ENCODE data around the gene ELMO1. TPM values are rescaled to one million over a fixed set of nuclear protein-coding genes. Genes with fewer than 3 reads are reported as not detected.
"Not testable (repeated sequence)": the region's sequence is repeated elsewhere in the genome, so short reads cannot be mapped to it uniquely, and the experiment has no call there.

The ELMO1 gene
- total RNA-seq, 1 experiment from 2014 or later: 0.95 TPM

GRCh38 chr7:37006764-37007163, 441.9 kb downstream of the ELMO1 start:
- in situ Hi-C loops (cut with HindIII; ENCODE audit: low sequenced_read_pairs): no loop called here
- DNase-seq (ENCODE audit: low spot score): no peak

- in situ Hi-C loops (cut with HindIII; ENCODE audit: low sequenced_read_pairs): no loop called here
- no peak for DNase-seq (ENCODE audit: low spot score)
Observed at GRCh38 chr7:37000511-37000910, 448.2 kb downstream of the ELMO1 start.

- peak; percentile 96 for DNase-seq (ENCODE audit: low spot score)
- in situ Hi-C loops (cut with HindIII; ENCODE audit: low sequenced_read_pairs): no loop called here
Observed at GRCh38 chr7:36999626-37000485, 448.8 kb downstream of the ELMO1 start.

- DNase-seq (ENCODE audit: low spot score): no peak
- in situ Hi-C loops (cut with HindIII; ENCODE audit: low sequenced_read_pairs): no loop called here
Observed at GRCh38 chr7:36995776-36996175, 452.9 kb downstream of the ELMO1 start.

- DNase-seq (ENCODE audit: low spot score): no peak
- in situ Hi-C loops (cut with HindIII; ENCODE audit: low sequenced_read_pairs): no loop called here
Observed at GRCh38 chr7:36994456-36995112, 454.1 kb downstream of the ELMO1 start.

GRCh38 chr7:36986948-36987724, 461.5 kb downstream of the ELMO1 start:
- in situ Hi-C loops (cut with HindIII; ENCODE audit: low sequenced_read_pairs): no loop called here

GRCh38 chr7:36986511-36986933, 462.1 kb downstream of the ELMO1 start:
- in situ Hi-C loops (cut with HindIII; ENCODE audit: low sequenced_read_pairs): no loop called here
- DNase-seq (ENCODE audit: low spot score): no peak

More at GRCh38 chr7:36986948-36987724, 461.5 kb downstream of the ELMO1 start:
- peak; percentile 76 for DNase-seq (ENCODE audit: low spot score)

- DNase-seq (ENCODE audit: low spot score): peak; percentile 98
- in situ Hi-C loops (cut with HindIII; ENCODE audit: low sequenced_read_pairs): no loop called here
Observed at GRCh38 chr7:36985866-36986400, 462.7 kb downstream of the ELMO1 start.

GRCh38 chr7:36985316-36985715, 463.3 kb downstream of the ELMO1 start:
- no peak for DNase-seq (ENCODE audit: low spot score)
- in situ Hi-C loops (cut with HindIII; ENCODE audit: low sequenced_read_pairs): no loop called here

GRCh38 chr7:36984710-36985312, 463.9 kb downstream of the ELMO1 start:
- in situ Hi-C loops (cut with HindIII; ENCODE audit: low sequenced_read_pairs): no loop called here
- peak; percentile 52 for DNase-seq (ENCODE audit: low spot score)

GRCh38 chr7:36984041-36984521, 464.6 kb downstream of the ELMO1 start:
- in situ Hi-C loops (cut with HindIII; ENCODE audit: low sequenced_read_pairs): no loop called here
- DNase-seq (ENCODE audit: low spot score): peak; percentile 78

GRCh38 chr7:36982766-36983165, 465.9 kb downstream of the ELMO1 start:
- in situ Hi-C loops (cut with HindIII; ENCODE audit: low sequenced_read_pairs): no loop called here
- peak; percentile 78 for DNase-seq (ENCODE audit: low spot score)

GRCh38 chr7:36979810-36980248, 468.8 kb downstream of the ELMO1 start:
- in situ Hi-C loops (cut with HindIII; ENCODE audit: low sequenced_read_pairs): no loop called here

GRCh38 chr7:36978461-36978860, 470.2 kb downstream of the ELMO1 start:
- no peak for DNase-seq (ENCODE audit: low spot score)
- in situ Hi-C loops (cut with HindIII; ENCODE audit: low sequenced_read_pairs): no loop called here

More at GRCh38 chr7:36979810-36980248, 468.8 kb downstream of the ELMO1 start:
- no peak for DNase-seq (ENCODE audit: low spot score)

- in situ Hi-C loops (cut with HindIII; ENCODE audit: low sequenced_read_pairs): no loop called here
- DNase-seq (ENCODE audit: low spot score): no peak
Observed at GRCh38 chr7:36977878-36978277, 470.8 kb downstream of the ELMO1 start.

GRCh38 chr7:36973534-36973933, 475.1 kb downstream of the ELMO1 start:
- in situ Hi-C loops (cut with HindIII; ENCODE audit: low sequenced_read_pairs); DNase-seq (ENCODE audit: low spot score): not testable (repeated sequence)

GRCh38 chr7:36972140-36972518, 476.5 kb downstream of the ELMO1 start:
- in situ Hi-C loops (cut with HindIII; ENCODE audit: low sequenced_read_pairs): no loop called here
- DNase-seq (ENCODE audit: low spot score): no peak

GRCh38 chr7:36971515-36972139, 477.0 kb downstream of the ELMO1 start:
- in situ Hi-C loops (cut with HindIII; ENCODE audit: low sequenced_read_pairs): no loop called here
- no peak for DNase-seq (ENCODE audit: low spot score)

All from G401 (cell line).